Natural killer cell (primary cell): Measurements from ENCODE around the gene GNAI3. TPM values are rescaled to one million over a fixed set of nuclear protein-coding genes. Genes with fewer than 3 reads are reported as not detected.
A peak's percentile ranks its signal among the peaks of the same experiment; 100 is the strongest.

Source experiments
- ATAC-seq, 3 donors: fragments of 150-1000 bp in 2 of 3; fragments of 200-7000 bp in 1 of 3; cut with Tn5 transposase; 1 replicate in 1 of 3; 2 replicates in 2 of 3; pipeline ENCODE4 v1.10.0; 2021; ENCODE audit warnings: mild to moderate bottlenecking in 2 of 3, moderate library complexity in 2 of 3
- DNase-seq, 2 donors: peaks; one replicate each; pipeline versions ENCODE4 v3.0.0 to v3.0.0-alpha.2; 2013 to 2021; ENCODE audit warnings: mixed read lengths in 1 of 2
- H3K27ac ChIP-seq: one replicate; pipeline ENCODE4 v1.5.1; 2013; ENCODE audit warnings: mild to moderate bottlenecking, low read length
- H3K27me3 ChIP-seq: one replicate; pipeline ENCODE4 v1.6.1; 2013; ENCODE audit warnings: low read length; ENCODE audit not compliant: control insufficient read depth, insufficient read depth
- H3K36me3 ChIP-seq: one replicate; pipeline ENCODE4 v1.6.1; 2013; ENCODE audit warnings: low read length; ENCODE audit not compliant: control insufficient read depth, insufficient read depth
- H3K4me1 ChIP-seq: one replicate; pipeline ENCODE4 v1.6.1; 2013; ENCODE audit warnings: low read length; ENCODE audit not compliant: control insufficient read depth, insufficient read depth
- H3K4me3 ChIP-seq: one replicate; pipeline ENCODE4 v1.5.1; 2013; ENCODE audit warnings: low read length
- H3K9me3 ChIP-seq: one replicate; pipeline ENCODE4 v1.6.1; 2013; ENCODE audit warnings: low read length; ENCODE audit not compliant: control insufficient read depth, insufficient read depth
- H3K27ac Mint-ChIP-seq, 2 donors: one replicate each; pipeline ENCODE4 v1.8.0; 2022; ENCODE audit warnings: mild to moderate bottlenecking in 2 of 2, mixed read lengths in 2 of 2, moderate library complexity in 1 of 2
- H3K27me3 Mint-ChIP-seq, 2 donors: one replicate each; pipeline ENCODE4 v1.8.0; 2022; ENCODE audit warnings: low read depth in 2 of 2, mixed read lengths in 2 of 2
- H3K36me3 Mint-ChIP-seq: one replicate; pipeline ENCODE4 v1.8.0; 2022; ENCODE audit warnings: mixed read lengths
- H3K4me1 Mint-ChIP-seq, 2 donors: one replicate each; pipeline ENCODE4 v1.8.0; 2022; ENCODE audit warnings: mixed read lengths in 2 of 2
- H3K4me3 Mint-ChIP-seq: one replicate; pipeline ENCODE4 v1.8.0; 2022; ENCODE audit warnings: mild to moderate bottlenecking, moderate library complexity, mixed read lengths
- H3K9me3 Mint-ChIP-seq, 2 donors: one replicate each; pipeline ENCODE4 v1.8.0; 2022; ENCODE audit warnings: mixed read lengths in 2 of 2
- WGBS: methylation state at CpG from one replicate; pipeline ENCODE4 v1.1.7; 2013; ENCODE audit warnings: missing lambda C conversion rate; ENCODE audit not compliant: insufficient coverage; 5-methylcytosine and 5-hydroxymethylcytosine counted together
- intact Hi-C: fragments of 100-400 bp; cut with micrococcal nuclease; formaldehyde crosslinking; loops from one replicate; pipeline ENCODE4 v1.14.2; 2022
- total RNA-seq, 4 donors: library from RNA; stranded (reverse); fragments of 120-200 nt in 1 of 4; gene quantifications; one replicate each; pipeline versions ENCODE4 v1.2.3 to v1.2.4, GENCODE V29; 2013 to 2022
- TF ChIP-seq, protein P1 (sequence below): fragments of 200-600 bp; IDR thresholded peaks from one replicate; pipeline ENCODE4 v1.8.0; 2022; ENCODE audit warnings: antibody characterized with exemption

GNAI3 gene
- total RNA-seq, 3 donors from 2014 or later (not counting 1 experiment from before 2014, with no cell fraction given), result 6.1 to 7.6 (median 6.9) TPM

- no peak overlapping the region for H3K27ac Mint-ChIP-seq
- Histone ChIP-seq H3K27ac (no peak overlapping the region), H3K27me3 (no peaks in the 10 kb centered on the region), H3K9me3 (no peaks in the 10 kb centered on the region), H3K4me3 (no peak overlapping the region), H3K4me1 (peaks cover 15% of the 10 kb centered on the region), H3K36me3 (no peaks in the 10 kb centered on the region)
- H3K9me3 Mint-ChIP-seq, result no peaks in the 10 kb centered on the region
- peaks cover 4 to 10% of the 10 kb centered on the region in 2 donors for H3K4me1 Mint-ChIP-seq
- ATAC-seq (no peak), DNase-seq (peak in 1 of 2 donors; percentile 2)
- TF ChIP-seq, protein P1, sequence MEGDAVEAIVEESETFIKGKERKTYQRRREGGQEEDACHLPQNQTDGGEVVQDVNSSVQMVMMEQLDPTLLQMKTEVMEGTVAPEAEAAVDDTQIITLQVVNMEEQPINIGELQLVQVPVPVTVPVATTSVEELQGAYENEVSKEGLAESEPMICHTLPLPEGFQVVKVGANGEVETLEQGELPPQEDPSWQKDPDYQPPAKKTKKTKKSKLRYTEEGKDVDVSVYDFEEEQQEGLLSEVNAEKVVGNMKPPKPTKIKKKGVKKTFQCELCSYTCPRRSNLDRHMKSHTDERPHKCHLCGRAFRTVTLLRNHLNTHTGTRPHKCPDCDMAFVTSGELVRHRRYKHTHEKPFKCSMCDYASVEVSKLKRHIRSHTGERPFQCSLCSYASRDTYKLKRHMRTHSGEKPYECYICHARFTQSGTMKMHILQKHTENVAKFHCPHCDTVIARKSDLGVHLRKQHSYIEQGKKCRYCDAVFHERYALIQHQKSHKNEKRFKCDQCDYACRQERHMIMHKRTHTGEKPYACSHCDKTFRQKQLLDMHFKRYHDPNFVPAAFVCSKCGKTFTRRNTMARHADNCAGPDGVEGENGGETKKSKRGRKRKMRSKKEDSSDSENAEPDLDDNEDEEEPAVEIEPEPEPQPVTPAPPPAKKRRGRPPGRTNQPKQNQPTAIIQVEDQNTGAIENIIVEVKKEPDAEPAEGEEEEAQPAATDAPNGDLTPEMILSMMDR, result no peak
- no peaks in the 10 kb centered on the region for H3K36me3 Mint-ChIP-seq
- 57% methylated on average over 1 of the region's 2 CpGs for WGBS
- peaks cover 0 to 12% of the 10 kb centered on the region in 2 donors for H3K27me3 Mint-ChIP-seq
- no peak overlapping the region for H3K4me3 Mint-ChIP-seq
- intact Hi-C loops, result loop anchor here (2.0 kb wide), 2 partner anchors 45 to 95 kb away; partner anchors contain the start of gene GSTM1
Observed at GRCh38 chr1:109641861-109642260, 93.4 kb downstream of the GNAI3 start.

- Mint-ChIP-seq H3K4me3 (no peak overlapping the region), H3K4me1 (peaks cover 4 to 10% of the 10 kb centered on the region in 2 donors)
Observed at GRCh38 chr1:109642626-109643025, 94.2 kb downstream of the GNAI3 start.

GRCh38 chr1:109643385-109644230 is 95.2 kb downstream of the GNAI3 start:
- no peak overlapping the region for H3K4me3 Mint-ChIP-seq
- intact Hi-C loops, result loop anchor here (1.0 to 2.0 kb wide), 3 partner anchors 43 to 341 kb away; partner anchors contain the start of genes AHCYL1 and GSTM1
- peak; percentile 91 to 94 (median 93) for ATAC-seq

More at GRCh38 chr1:109642626-109643025, 94.2 kb downstream of the GNAI3 start:
- Mint-ChIP-seq H3K27me3 (peaks cover 0 to 6% of the 10 kb centered on the region in 2 donors), H3K27ac (no peak overlapping the region), H3K36me3 (no peaks in the 10 kb centered on the region), H3K9me3 (no peaks in the 10 kb centered on the region)
- 69% methylated on average over 2 of the region's 3 CpGs for WGBS
- Histone ChIP-seq H3K27ac (no peak overlapping the region), H3K27me3 (no peaks in the 10 kb centered on the region), H3K9me3 (no peaks in the 10 kb centered on the region), H3K4me1 (peaks cover 15% of the 10 kb centered on the region), H3K4me3 (no peak overlapping the region), H3K36me3 (no peaks in the 10 kb centered on the region)
- TF ChIP-seq, protein P1, result no peak
- ATAC-seq, result no peak
- peak in 1 of 2 donors; percentile 3 for DNase-seq
- intact Hi-C loops, result loop anchor here (1.0 to 2.0 kb wide), 3 partner anchors 44 to 342 kb away; partner anchors contain the start of genes AHCYL1 and GSTM1

More at GRCh38 chr1:109643385-109644230, 95.2 kb downstream of the GNAI3 start:
- peaks cover 15% of the 10 kb centered on the region for H3K4me1 ChIP-seq
- no peaks in the 10 kb centered on the region for H3K9me3 ChIP-seq
- peaks cover 4 to 10% of the 10 kb centered on the region in 2 donors for H3K4me1 Mint-ChIP-seq
- TF ChIP-seq, protein P1, result peak; percentile 88
- H3K36me3 ChIP-seq, result no peaks in the 10 kb centered on the region
- H3K27me3 ChIP-seq, result no peaks in the 10 kb centered on the region
- no peaks in the 10 kb centered on the region for H3K9me3 Mint-ChIP-seq
- peak; percentile 83 to 90 for DNase-seq
- no peaks in the 10 kb centered on the region for H3K36me3 Mint-ChIP-seq
- H3K27ac ChIP-seq, result no peak overlapping the region
- WGBS, result 37% methylated on average over 32 of the region's 32 CpGs
- peaks cover 0 to 3% of the 10 kb centered on the region in 2 donors for H3K27me3 Mint-ChIP-seq
- H3K27ac Mint-ChIP-seq, result peak overlapping the region in 1 of 2 donors; percentile 20
- H3K4me3 ChIP-seq, result no peak overlapping the region
